Measurements from ENCODE around the gene ZEB2. TPM values are rescaled to one million over a fixed set of nuclear protein-coding genes. Genes with fewer than 3 reads are reported as not detected.

The ZEB2 gene
- total RNA-seq, 2 experiments from 2014 or later: 13.5 to 14.9 TPM

DNA sequence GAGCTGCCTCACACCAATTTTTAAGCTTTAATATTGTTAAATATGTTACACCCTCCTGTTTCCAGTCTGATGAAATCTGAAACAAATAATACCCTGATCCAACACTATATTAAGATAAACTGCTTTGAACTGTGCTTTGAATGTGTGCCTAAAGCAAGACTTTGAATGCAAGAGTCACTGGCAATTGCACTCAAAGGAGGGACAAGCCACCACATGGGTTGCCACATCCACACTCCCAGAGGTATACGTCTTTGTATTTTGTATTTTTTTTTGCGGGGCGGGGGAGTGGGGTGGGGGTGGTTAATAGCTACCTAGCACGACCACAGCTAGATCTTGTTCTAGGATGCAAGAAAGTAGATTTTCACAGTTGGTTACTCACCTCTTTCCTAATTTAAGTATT, 1.8 kb upstream of the ZEB2 start:
- TF ChIP-seq, protein P1, sequence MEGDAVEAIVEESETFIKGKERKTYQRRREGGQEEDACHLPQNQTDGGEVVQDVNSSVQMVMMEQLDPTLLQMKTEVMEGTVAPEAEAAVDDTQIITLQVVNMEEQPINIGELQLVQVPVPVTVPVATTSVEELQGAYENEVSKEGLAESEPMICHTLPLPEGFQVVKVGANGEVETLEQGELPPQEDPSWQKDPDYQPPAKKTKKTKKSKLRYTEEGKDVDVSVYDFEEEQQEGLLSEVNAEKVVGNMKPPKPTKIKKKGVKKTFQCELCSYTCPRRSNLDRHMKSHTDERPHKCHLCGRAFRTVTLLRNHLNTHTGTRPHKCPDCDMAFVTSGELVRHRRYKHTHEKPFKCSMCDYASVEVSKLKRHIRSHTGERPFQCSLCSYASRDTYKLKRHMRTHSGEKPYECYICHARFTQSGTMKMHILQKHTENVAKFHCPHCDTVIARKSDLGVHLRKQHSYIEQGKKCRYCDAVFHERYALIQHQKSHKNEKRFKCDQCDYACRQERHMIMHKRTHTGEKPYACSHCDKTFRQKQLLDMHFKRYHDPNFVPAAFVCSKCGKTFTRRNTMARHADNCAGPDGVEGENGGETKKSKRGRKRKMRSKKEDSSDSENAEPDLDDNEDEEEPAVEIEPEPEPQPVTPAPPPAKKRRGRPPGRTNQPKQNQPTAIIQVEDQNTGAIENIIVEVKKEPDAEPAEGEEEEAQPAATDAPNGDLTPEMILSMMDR (IDR thresholded peaks at IDR 0.05): no peak
- ChIA-PET POLR2A (interaction anchor here (1.5 kb wide), 1 partner anchor 197 kb away, joined by 4 read pairs; no protein-coding TSS in a partner anchor), CTCF (interaction anchor here (3.8 kb wide), 1 partner anchor 11 kb away, joined by 10 read pairs; no protein-coding TSS in a partner anchor)
- Mint-ChIP-seq H3K27me3 (peaks cover 42% of the 10 kb centered on the region), H3K4me1 (ENCODE audit: low read depth) (peaks cover 15% of the 10 kb centered on the region), H3K36me3 (ENCODE audit: low read depth) (peaks cover 2% of the 10 kb centered on the region), H3K9me3 (no peaks in the 10 kb centered on the region), H3K27ac (no peak overlapping the region), H3K4me3 (no peak overlapping the region)
- ATAC-seq: no peak
- no peak for DNase-seq
- intact Hi-C loops (cut with micrococcal nuclease): no loop called here

DNA sequence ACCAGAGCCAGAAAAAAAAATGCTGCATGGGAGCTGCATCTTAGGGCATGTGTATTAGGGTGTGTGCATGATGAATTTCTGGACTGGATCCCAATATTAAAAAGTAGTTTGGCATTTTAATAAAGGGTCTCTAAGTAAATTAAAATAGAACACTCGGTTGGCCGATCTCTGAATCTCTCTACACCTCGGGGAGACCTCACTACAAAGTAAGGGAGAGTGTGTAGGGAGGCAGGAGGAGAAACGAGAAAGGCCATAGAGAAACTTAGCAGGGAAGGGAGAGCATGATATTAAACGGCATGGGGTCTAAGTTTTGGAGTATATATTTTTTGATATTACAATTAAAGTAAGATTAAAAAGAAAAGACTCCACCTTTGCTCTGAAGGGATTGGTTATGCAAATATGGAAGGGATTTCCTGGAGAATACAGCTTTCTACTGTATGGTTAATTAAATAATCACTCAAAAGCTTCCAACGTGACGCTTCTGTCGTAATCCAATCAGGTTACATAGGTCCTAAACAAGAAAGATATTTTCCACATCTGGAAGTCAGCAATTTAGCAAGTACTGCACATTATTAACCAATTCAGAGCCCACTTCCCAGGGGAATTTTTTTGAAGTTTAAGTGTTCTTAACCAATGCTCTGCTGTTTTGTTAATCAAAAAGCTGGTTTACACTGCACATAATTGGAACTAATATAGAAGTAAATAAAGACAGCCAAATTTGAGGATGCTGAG, 1.0 kb upstream of the ZEB2 start:
- TF ChIP-seq, protein P1 (IDR thresholded peaks at IDR 0.05): no peak
- no peak overlapping the region for H3K4me3 Mint-ChIP-seq
- peaks cover 2% of the 10 kb centered on the region for H3K36me3 Mint-ChIP-seq (ENCODE audit: low read depth)
- no peak overlapping the region for H3K27ac Mint-ChIP-seq
- intact Hi-C loops (cut with micrococcal nuclease): no loop called here
- POLR2A ChIA-PET: interaction anchor here (1.4 to 1.5 kb wide), 2 partner anchors 11 to 196 kb away, joined by 4 to 5 read pairs; no protein-coding TSS in a partner anchor
- CTCF ChIA-PET: interaction anchor here (1.5 to 3.8 kb wide), 2 partner anchors 12 to 190 kb away, joined by 3 to 10 read pairs; no protein-coding TSS in a partner anchor
- DNase-seq (no peak), ATAC-seq (no peak)
- H3K9me3 Mint-ChIP-seq: no peaks in the 10 kb centered on the region
- peaks cover 15% of the 10 kb centered on the region for H3K4me1 Mint-ChIP-seq (ENCODE audit: low read depth)
- peaks cover 39% of the 10 kb centered on the region for H3K27me3 Mint-ChIP-seq

DNA sequence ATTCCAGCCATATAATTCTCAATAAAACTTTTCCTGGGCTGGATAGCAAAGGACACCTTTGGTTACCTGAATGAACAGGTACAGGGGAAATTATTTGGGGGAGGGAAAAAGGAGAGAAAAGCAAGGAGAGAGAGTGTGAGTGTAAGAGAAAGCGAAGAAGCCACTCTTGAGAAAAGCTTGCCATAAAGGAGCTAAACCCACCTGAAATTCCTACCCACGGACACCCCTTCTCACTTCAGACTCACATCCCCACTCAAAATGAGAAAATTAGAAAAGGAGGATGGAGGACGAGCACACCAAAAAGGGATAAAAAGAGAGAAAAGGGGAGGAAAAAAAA, 354 bp downstream of the ZEB2 start:
- Mint-ChIP-seq H3K4me3 (no peak overlapping the region), H3K36me3 (ENCODE audit: low read depth) (peaks cover 2% of the 10 kb centered on the region), H3K9me3 (no peaks in the 10 kb centered on the region), H3K4me1 (ENCODE audit: low read depth) (peaks cover 24% of the 10 kb centered on the region), H3K27ac (no peak overlapping the region), H3K27me3 (peaks cover 30% of the 10 kb centered on the region)
- intact Hi-C loops (cut with micrococcal nuclease): loop anchor here (5.0 to 10.0 kb wide), 3 partner anchors 187 to 335 kb away; a partner anchor contains a TSS
- ChIA-PET POLR2A (interaction anchor here (1.4 kb wide), 1 partner anchor 9 kb away, joined by 5 read pairs; no protein-coding TSS in a partner anchor), CTCF (interaction anchor here (0.6 to 3.8 kb wide), 4 partner anchors 13 to 524 kb away, joined by 3 to 10 read pairs (median 3); no protein-coding TSS in a partner anchor)
- no peak for ATAC-seq
- no peak for DNase-seq
- TF ChIP-seq, protein P1 (IDR thresholded peaks at IDR 0.05): no peak

DNA sequence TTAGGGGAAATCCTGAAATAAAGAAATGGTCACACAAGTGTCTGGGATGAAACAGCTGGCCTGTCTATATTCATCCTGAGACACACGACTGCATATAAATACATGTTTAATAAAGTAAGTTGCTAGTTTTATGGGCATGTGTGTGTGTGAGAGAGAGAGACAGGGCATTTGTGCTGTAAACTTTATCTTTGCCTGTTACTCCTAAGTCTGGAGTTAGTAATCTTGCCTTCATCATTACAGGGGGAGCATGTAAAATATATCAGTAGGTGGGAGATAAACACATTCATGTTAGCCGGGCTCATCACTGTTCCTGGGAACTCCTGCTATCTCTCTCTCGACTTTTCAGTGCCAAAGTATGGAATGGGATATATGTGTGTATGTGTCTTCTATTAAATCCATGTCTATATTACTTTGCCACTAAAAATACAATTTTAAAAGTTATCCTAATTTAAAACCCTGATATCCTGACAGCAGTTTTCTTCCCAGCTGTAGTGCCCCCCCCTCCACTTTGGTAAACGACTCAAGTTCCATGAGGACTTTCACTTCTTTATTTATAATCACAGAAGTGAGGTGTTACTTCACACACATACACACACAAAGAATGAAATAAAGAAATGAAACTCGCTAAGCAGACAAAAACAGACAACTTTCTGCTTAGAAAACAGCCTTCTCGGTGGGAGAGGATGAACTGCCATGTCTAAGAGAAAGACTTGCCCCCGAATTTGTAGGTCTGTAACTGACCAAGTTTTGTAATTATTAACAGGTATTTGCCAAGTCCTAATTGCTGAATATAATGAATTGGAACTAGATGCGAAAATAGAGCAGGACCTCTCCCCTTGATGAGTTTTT, 947 bp downstream of the ZEB2 start:
- DNase-seq (no peak), ATAC-seq (no peak)
- Mint-ChIP-seq H3K36me3 (ENCODE audit: low read depth) (peaks cover 3% of the 10 kb centered on the region), H3K27ac (no peak overlapping the region), H3K9me3 (no peaks in the 10 kb centered on the region), H3K4me3 (no peak overlapping the region), H3K4me1 (ENCODE audit: low read depth) (peaks cover 30% of the 10 kb centered on the region), H3K27me3 (peaks cover 31% of the 10 kb centered on the region)
- intact Hi-C loops (cut with micrococcal nuclease): loop anchor here (5.0 to 10.0 kb wide), 3 partner anchors 187 to 334 kb away; a partner anchor contains a TSS
- POLR2A ChIA-PET: interaction anchor here (1.4 kb wide), 1 partner anchor 9 kb away, joined by 5 read pairs; no protein-coding TSS in a partner anchor
- CTCF ChIA-PET: interaction anchor here (0.6 to 3.8 kb wide), 5 partner anchors 14 to 523 kb away, joined by 3 to 10 read pairs (median 3); no protein-coding TSS in a partner anchor
- TF ChIP-seq, protein P1 (IDR thresholded peaks at IDR 0.05): no peak

Measured in activated CD8-positive, alpha-beta T cell treated with anti-CD3 and anti-CD28 coated beads for 36 hours (primary cell).